Hematopoietic multipotent progenitor cell treated with erythropoietin and hydrocortisone succinate and interleukin-3 and kit ligand, for 17 days (in vitro differentiated cells): ENCODE measurements around the gene HSPA14.
A peak's percentile ranks its signal among the peaks of the same experiment; 100 is the strongest.
"Not testable (repeated sequence)": the region's sequence is repeated elsewhere in the genome, so short reads cannot be mapped to it uniquely, and the experiment has no call there.

Experiments used
- DNase-seq: peaks from one replicate; pipeline ENCODE4 v3.0.0-alpha.2; 2015; ENCODE audit warnings: low spot score

HSPA14 gene, protein sequence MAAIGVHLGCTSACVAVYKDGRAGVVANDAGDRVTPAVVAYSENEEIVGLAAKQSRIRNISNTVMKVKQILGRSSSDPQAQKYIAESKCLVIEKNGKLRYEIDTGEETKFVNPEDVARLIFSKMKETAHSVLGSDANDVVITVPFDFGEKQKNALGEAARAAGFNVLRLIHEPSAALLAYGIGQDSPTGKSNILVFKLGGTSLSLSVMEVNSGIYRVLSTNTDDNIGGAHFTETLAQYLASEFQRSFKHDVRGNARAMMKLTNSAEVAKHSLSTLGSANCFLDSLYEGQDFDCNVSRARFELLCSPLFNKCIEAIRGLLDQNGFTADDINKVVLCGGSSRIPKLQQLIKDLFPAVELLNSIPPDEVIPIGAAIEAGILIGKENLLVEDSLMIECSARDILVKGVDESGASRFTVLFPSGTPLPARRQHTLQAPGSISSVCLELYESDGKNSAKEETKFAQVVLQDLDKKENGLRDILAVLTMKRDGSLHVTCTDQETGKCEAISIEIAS

DNA sequence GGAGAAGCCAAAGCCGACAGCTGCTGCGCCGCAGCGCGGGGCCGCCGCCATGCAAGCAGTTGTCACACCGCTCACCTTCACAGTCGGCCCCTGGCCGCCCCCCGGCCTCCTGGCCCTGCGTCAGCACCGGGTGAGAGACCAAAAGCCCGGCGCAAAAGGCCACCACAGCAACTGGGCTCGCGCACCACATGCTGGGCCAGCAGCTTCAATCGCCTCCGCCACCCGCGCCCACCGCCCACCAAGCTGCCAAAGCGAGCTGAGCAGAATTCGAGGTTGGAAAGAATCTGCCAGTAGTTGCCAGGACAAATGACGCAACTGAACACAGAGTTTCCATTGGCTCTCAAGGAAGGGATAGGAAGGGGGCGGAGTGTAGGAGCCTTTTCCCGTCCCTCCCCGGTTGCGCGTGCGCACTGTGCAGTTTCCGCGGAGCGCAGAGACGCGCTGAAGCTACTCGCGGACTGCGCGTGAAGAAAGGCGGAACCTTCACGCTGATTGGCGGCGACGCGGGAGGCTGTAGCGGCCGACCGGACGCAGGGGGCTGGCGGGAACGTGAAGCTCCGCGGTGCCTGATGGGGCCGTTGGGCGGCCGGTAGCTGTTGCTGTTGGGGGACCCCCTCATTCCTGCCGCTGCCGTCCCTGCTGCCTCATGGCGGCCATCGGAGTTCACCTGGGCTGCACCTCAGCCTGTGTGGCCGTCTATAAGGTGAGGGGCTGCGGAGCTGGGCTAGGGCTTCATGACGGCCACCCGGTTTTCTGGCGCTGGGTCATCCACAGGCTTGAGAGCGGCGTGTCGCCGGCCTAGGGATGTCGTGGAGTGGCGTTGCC, at the start of gene HSPA14, which contains the start of the genes CDNF and MSANTD7:
Gene HSPA14, plus strand, starts transcription at position 550 of the 825 bp plus-strand sequence. Its CDS starts 97 bp downstream, at position 647.
Gene CDNF, minus strand, starts transcription at position 281 of the 825 bp plus-strand sequence. Its CDS starts 91 bp downstream, at position 190.
Gene MSANTD7, plus strand, starts transcription at position 550 of the 825 bp plus-strand sequence. CDS start 3,979 bp downstream, outside the sequence.
- peak; percentile 100 for DNase-seq

DNA sequence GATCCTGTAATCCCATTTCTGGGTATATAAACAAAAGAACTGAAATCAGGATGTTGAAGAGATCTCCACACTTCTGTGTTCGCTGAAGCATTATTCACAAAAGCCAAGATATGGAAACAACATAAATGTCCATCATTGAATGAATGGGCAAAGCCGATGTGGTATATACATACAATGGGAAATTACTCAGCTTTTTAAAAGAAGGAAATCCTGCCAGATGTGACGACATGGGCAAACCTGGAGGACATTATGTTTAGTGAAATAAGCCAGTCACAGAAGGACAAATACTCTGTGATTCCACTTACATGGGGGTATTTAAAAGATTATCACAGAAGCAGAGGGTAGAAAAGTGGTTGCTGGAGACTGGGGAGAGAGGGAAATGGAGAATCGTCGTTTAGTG, 39.5 kb upstream of the HSPA14 start:
- no peak for DNase-seq

GRCh38 chr10:14800397-14800796, 37.7 kb upstream of the HSPA14 start:
- no peak for DNase-seq

DNA sequence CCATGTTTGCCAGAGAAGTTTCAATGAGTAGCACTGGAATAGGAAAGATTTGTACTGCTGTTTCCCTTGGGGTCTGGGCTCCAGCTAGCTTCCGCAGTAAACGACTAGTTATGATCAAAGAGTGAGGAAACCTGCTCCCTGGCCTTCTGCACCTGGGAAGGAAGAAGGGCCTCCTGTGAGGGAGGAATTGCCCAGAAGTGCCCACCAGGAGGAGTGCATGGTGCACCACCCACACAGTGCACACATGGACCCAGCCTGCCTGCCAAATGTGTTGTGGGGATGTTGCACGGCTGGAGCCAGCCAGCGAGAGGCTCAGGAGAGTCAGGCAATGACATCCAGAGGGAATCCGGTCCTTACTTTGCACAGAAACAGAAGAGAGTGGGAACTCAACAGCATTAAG, 36.4 kb upstream of the HSPA14 start:
- no peak for DNase-seq

- DNase-seq, result no peak
These were observed 34.3 kb upstream of the HSPA14 start for GRCh38 chr10:14803827-14804226.

- no peak for DNase-seq
These were observed 31.8 kb upstream of the HSPA14 start for GRCh38 chr10:14806318-14806717.

GRCh38 chr10:14810969-14811953, 26.8 kb upstream of the HSPA14 start:
- DNase-seq, result no peak

GRCh38 chr10:14812271-14812670, 25.8 kb upstream of the HSPA14 start:
- DNase-seq, result no peak

DNA sequence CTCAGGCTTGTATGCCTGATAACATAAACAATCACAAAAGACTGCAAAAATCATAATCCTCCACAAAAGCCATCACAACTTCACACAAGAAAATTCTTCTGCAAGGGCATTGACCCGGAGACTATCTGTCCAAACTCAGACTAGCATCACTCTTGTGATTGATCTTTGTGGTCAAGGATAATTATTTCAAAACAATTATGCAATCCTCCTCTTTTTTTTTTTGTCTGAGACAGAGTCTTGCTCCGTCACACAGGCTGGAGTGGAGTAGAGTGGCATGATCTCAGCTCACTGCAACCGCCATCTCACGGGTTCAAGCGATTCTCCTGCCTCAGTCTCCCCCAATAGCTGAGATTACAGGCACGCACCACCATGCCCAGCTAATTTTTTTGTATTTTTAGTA, 22.4 kb upstream of the HSPA14 start:
- DNase-seq, result no peak

DNA sequence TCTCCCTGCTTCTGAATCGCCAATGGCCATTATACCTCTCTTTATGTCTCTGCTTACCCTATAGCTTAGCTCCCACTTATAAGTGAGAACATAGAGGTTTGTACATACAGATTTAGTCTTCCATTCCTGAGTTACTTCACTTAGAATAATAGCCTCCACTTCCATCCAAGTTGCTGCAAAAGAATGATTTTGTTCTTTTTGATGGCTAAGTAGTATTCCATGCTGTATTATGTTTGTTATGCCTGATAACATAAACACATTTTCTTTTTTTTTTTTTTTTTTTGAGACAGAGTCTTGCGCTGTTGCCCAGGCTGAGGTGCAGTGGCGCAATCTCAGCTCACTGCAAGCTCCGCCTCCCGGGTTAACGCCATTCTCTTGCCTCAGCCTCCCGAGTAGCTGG, 21.4 kb upstream of the HSPA14 start:
- not testable (repeated sequence) for DNase-seq

- DNase-seq, result no peak
These were observed 17.9 kb upstream of the HSPA14 start for GRCh38 chr10:14820010-14820774.

DNA sequence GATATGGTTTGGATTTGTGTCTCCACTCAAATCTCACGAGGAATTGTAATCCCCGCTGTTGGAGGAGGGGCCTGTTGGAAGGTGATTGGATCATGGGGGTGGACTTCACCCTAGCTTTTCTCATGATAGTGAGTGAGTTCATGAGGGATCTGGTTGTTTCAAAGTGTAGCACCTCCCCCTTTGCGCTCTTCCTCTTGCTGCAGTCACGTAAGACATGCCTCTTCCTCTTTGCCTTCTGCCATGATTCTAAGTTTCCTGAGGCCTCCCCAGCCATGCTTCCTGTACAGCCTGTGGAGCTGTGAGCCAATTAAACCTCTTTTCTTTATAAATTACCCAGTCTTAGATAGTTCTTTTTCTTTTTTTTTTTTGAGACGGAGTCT, 17.3 kb upstream of the HSPA14 start:
- DNase-seq, result no peak

GRCh38 chr10:14821635-14822375, 16.3 kb upstream of the HSPA14 start:
- DNase-seq, result no peak

DNA sequence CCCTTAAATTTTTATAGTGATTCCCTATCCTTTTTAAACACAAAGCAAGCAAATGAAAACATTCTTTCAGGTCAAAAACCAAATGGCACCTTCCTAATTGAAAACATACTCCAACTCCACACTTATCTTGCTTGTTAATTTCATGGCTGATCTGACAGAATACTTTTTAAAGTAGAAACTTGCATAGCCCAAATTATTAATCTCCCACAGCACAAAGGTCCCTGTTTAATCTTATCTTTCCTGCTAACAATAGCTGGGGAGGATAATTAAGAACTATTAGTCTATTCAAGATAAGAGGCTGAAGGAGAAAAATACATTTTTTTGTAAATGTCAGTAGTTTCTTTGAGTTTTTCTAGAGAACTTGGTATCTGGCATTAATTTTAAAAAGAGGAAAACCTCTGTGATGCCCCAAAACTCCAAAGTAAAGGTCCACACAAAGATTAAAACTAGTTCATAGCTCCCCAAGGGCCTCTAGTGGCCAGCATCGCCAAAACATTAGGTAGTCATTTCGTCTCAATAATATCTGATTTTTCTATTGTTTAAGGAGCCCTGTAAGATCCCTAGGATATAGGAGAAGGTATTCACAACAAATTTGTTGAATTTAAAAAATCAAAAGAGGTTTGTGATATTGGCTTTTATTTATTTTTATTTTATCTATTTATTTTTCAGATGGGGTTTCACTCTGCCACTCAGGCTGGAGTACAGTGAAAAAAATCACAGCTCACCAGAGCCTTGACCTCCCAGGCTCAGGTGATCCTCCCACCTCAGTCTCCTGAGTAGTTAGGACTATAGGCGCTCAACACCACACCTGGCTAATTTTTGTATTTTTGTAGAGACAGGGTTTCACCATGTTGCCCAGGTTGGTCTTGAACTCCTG, 15.0 kb upstream of the HSPA14 start:
- no peak for DNase-seq

DNA sequence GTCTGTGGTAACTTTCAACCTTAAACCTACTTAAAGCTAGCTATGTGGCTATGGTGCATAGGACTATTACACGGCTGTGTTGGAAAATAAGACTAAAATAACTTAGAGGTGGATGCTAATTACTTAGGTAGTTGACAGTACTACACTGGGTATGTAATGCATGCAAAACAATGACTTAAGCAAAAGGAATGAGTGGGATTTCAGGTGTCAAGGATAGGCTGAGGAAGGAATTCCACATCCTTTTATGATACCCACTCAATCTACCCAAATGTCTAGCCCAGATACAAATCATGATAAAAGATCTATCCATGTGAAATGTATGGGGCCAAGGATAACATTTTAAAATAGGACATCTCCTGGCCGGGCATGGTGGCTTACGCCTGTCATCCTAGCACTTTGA, 14.1 kb upstream of the HSPA14 start:
- no peak for DNase-seq

DNA sequence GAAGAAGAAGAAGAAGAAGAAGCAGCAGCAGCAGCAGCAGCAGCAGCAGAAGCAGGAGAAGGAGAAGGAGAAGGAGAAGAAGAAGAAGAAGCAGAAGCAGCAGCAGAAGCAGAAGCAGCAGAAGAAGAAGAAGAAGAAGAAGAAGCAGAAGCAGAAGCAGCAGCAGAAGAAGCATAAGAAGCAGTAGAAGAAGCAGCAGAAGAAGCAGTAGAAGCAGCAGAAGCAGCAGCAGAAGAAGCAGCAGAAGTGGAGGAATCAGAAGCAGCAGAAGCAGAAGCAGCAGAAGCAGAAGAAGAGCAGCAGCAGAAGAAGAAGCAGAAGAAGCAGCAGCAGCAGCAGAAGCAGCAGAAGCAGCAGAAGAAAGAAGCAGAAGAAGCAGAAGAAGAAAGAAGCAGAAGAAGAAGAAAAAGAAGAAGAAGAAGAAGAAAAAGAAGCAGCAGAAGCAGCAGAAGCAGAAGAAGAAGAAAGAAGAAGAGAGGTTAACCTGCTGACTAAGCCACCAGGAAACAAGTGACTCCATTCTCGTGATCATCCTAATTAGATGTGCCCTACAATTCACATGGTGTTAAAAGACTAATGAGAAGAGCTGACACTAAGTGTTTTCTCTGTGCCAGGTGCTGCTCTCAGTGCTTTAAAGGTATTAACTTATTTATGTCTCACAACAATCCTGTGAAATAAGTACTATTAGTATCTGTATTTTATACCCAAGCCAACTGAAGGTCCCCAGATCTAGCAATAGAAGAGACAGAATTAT, 11.9 kb upstream of the HSPA14 start:
- no peak for DNase-seq

DNA sequence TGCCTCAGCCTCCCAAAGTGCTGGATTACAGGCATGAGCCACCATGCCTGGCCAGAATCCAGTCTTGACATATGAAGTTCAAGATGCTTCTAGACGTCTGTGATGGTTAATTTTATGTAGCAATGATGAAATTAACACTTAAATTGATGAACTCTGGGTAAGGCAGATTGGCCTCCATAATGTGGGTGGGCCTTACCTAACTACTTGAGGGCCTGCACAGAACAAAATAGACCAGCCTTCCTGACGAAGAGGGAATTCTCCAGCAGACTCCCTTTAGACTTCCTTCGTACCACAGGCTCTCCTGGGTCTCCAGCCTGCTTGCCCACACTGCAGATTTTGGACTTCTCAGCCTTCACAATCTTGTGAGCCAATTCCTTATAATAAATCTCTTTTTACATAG, 5.0 kb upstream of the HSPA14 start:
- DNase-seq, result no peak

GRCh38 chr10:14836208-14836607, 1.9 kb upstream of the HSPA14 start:
- no peak for DNase-seq
